Superior temporal gyrus (tissue), 1 donor: ENCODE data around the gene GRWD1.

Experiments
- DNase-seq: peaks from one replicate; pipeline ENCODE4 v3.0.0-alpha.2; 2016; ENCODE audit errors: extremely low spot score

Gene GRWD1

GRCh38 chr19:48456864-48457263 lies 11.1 kb downstream of the GRWD1 start:
- DNase-seq: no peak

- DNase-seq: peak; percentile 20
Measured at GRCh38 chr19:48458016-48458415, 12.2 kb downstream of the GRWD1 start.

- no peak for DNase-seq
Measured at GRCh38 chr19:48461651-48461981, 15.8 kb downstream of the GRWD1 start.

- no peak for DNase-seq
Measured at GRCh38 chr19:48461982-48462655, 16.3 kb downstream of the GRWD1 start.

GRCh38 chr19:48465215-48465614 lies 19.4 kb downstream of the GRWD1 start:
- no peak for DNase-seq

- DNase-seq: no peak
Measured at GRCh38 chr19:48466561-48467325, 21.0 kb downstream of the GRWD1 start.

GRCh38 chr19:48468772-48469288 lies 23.0 kb downstream of the GRWD1 start:
- peak; percentile 100 for DNase-seq

- peak; percentile 66 for DNase-seq
Measured at GRCh38 chr19:48469289-48469881, 23.6 kb downstream of the GRWD1 start, which contains the start of gene CYTH2. Gene CYTH2, plus strand, starts transcription at chr19:48469369. Its CDS starts 139 bp downstream, at chr19:48469508.

GRCh38 chr19:48469934-48470680 lies 24.3 kb downstream of the GRWD1 start:
- DNase-seq: no peak

GRCh38 chr19:48470856-48471255 lies 25.1 kb downstream of the GRWD1 start:
- no peak for DNase-seq

- no peak for DNase-seq
Measured at GRCh38 chr19:48471836-48472235, 26.1 kb downstream of the GRWD1 start.

- DNase-seq: no peak
Measured at GRCh38 chr19:48473161-48473966, 27.6 kb downstream of the GRWD1 start.

- DNase-seq: no peak
Measured at GRCh38 chr19:48474084-48474592, 28.4 kb downstream of the GRWD1 start.

- DNase-seq: no peak
Measured at GRCh38 chr19:48475369-48476068, 29.7 kb downstream of the GRWD1 start.

GRCh38 chr19:48476176-48476575 lies 30.4 kb downstream of the GRWD1 start:
- no peak for DNase-seq

- no peak for DNase-seq
Measured at GRCh38 chr19:48477067-48477685, 31.4 kb downstream of the GRWD1 start.

GRCh38 chr19:48477698-48478338 lies 32.0 kb downstream of the GRWD1 start:
- DNase-seq: no peak

GRCh38 chr19:48478339-48479256 lies 32.8 kb downstream of the GRWD1 start:
- no peak for DNase-seq
